Epithelial cell of proximal tubule (primary cell): ENCODE data around the gene ENO2. TPM values are rescaled to one million over a fixed set of nuclear protein-coding genes. Genes with fewer than 3 reads are reported as not detected.

Experiments used
- DNase-seq: peaks from one replicate; pipeline ENCODE4 v3.0.0-alpha.2; 2011; ENCODE audit warnings: low read depth
- H3K4me3 ChIP-seq: 2 replicates; pipeline ENCODE4 v1.5.1; 2011; ENCODE audit warnings: low read depth, mild to moderate bottlenecking, low read length
- CTCF ChIP-seq: conservative IDR thresholded peaks from 2 replicates; pipeline ENCODE4 v1.5.1; 2012; ENCODE audit warnings: low read depth, mild to moderate bottlenecking, low read length
- total RNA-seq: library from RNA; depleted of rRNA; stranded (reverse); fragments of >200 nt; gene quantifications from 2 replicates; pipeline ENCODE4 v1.2.3, GENCODE V29; 2015

The ENO2 gene
- total RNA-seq, 1 donor from 2014 or later = 97.0 TPM

GRCh38 chr12:6935371-6936193, 21.2 kb downstream of the ENO2 start:
- TF ChIP-seq CTCF = no peak
- no peak for DNase-seq
- no peak overlapping the region for H3K4me3 ChIP-seq

- no peak for DNase-seq
- TF ChIP-seq CTCF = no peak
Measured at GRCh38 chr12:6936194-6936635, 21.8 kb downstream of the ENO2 start.

GRCh38 chr12:6936636-6937480, 22.5 kb downstream of the ENO2 start:
- H3K4me3 ChIP-seq = peak overlapping the region; percentile 68
- no peak for DNase-seq
- no peak for TF ChIP-seq CTCF

More at GRCh38 chr12:6936194-6936635, 21.8 kb downstream of the ENO2 start:
- H3K4me3 ChIP-seq = no peak overlapping the region

- no peak for DNase-seq
- peak; percentile 85 for TF ChIP-seq CTCF
- H3K4me3 ChIP-seq = peak overlapping the region; percentile 68
Measured at GRCh38 chr12:6937481-6938352, 23.3 kb downstream of the ENO2 start.

- H3K4me3 ChIP-seq = peak overlapping the region; percentile 68
- no peak for TF ChIP-seq CTCF
- DNase-seq = no peak
Measured at GRCh38 chr12:6938353-6939190, 24.2 kb downstream of the ENO2 start.

- no peak for TF ChIP-seq CTCF
- DNase-seq = no peak
- no peak overlapping the region for H3K4me3 ChIP-seq
Measured at GRCh38 chr12:6939191-6939540, 24.8 kb downstream of the ENO2 start.
